Measurements from ENCODE around the gene COG1. TPM values are rescaled to one million over a fixed set of nuclear protein-coding genes. Genes with fewer than 3 reads are reported as not detected.

Gene COG1
- total and polyA plus RNA-seq, 2 of the 8 experiments (the other 6 are each of a cell fraction or from before 2014, with no cell fraction given) = 11.0 to 19.5 TPM

DNA sequence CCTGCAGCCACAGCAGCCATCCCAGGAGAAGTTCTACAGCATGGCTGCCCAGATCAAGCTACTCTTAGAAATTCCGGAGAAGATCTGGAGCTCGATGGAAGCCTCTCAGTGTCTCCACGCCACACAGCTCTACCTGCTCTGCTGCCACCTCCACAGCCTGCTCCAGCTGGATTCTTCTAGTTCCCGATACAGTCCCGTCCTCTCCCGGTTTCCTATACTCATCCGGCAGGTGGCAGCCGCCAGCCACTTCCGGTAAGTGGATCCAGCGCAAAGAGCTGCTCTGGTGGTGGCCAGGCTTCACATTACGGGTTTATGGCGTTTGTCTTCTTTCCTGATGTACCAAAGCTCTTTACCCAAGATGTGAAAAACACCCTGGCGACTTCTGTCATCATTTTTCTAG, 3.6 kb downstream of the COG1 start:
- WGBS, 2 experiments (ENCODE audit: extremely low coverage in 1 of 2, insufficient coverage in 1 of 2, insufficient read length in 1 of 2, insufficient replicate concordance in 2 of 2, low coverage in 1 of 2, low lambda C conversion rate in 2 of 2, missing lambda C conversion rate in 1 of 2) = 78% methylated on average over 13 of the region's 13 CpGs; no CpG with 5 or more reads in 1 of the 2 experiments
- POLR2A ChIA-PET (ENCODE audit: partially characterized antibody) = interaction anchor here (1.0 to 3.0 kb wide), 3 partner anchors 9 to 35 kb away, joined by 4 to 8 read pairs (median 6); a partner anchor contains a TSS
- TF ChIP-seq CTBP2 (IDR thresholded peaks at IDR 0.05; ENCODE audit: borderline replicate concordance, insufficient read depth, insufficient read length, low read length) (no peak), RAD21 (IDR thresholded peaks at IDR 0.05 in 1 of 2, conservative IDR thresholded peaks at IDR 0.05 in 1 of 2; ENCODE audit: low read depth in 2 of 2, low read length in 2 of 2) (peak; percentile 24 to 56; a peak in 3 of 4 replicates), SIRT6 (IDR thresholded peaks at IDR 0.05; ENCODE audit: low read length) (no peak)
- TF ChIP-seq, protein P1, sequence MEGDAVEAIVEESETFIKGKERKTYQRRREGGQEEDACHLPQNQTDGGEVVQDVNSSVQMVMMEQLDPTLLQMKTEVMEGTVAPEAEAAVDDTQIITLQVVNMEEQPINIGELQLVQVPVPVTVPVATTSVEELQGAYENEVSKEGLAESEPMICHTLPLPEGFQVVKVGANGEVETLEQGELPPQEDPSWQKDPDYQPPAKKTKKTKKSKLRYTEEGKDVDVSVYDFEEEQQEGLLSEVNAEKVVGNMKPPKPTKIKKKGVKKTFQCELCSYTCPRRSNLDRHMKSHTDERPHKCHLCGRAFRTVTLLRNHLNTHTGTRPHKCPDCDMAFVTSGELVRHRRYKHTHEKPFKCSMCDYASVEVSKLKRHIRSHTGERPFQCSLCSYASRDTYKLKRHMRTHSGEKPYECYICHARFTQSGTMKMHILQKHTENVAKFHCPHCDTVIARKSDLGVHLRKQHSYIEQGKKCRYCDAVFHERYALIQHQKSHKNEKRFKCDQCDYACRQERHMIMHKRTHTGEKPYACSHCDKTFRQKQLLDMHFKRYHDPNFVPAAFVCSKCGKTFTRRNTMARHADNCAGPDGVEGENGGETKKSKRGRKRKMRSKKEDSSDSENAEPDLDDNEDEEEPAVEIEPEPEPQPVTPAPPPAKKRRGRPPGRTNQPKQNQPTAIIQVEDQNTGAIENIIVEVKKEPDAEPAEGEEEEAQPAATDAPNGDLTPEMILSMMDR (IDR thresholded peaks at IDR 0.05; ENCODE audit: control extremely low read depth in 1 of 3, insufficient read depth in 1 of 3, low read depth in 1 of 3, low read length in 3 of 3) = peak; percentile 25 to 48 (median 29); a peak in 3 of 4 replicates
- H3K79me2 ChIP-seq (ENCODE audit: control insufficient read depth in 1 of 2, insufficient read depth in 2 of 2, low read length in 2 of 2) = no peaks in the 10 kb centered on the region; a peak in 1 of 4 replicates
- H3K4me3 ChIP-seq (ENCODE audit: extremely low read depth in 1 of 4, insufficient read depth in 2 of 4, low read depth in 3 of 4, low read length in 4 of 4) = no peak overlapping the region
- H2AK5ac ChIP-seq (ENCODE audit: low read depth, low read length) = no peak overlapping the region
- peaks cover 4% of the 10 kb centered on the region for H3K23me2 ChIP-seq (ENCODE audit: low read depth, low read length)
- no peak overlapping the region for H2BK20ac ChIP-seq (ENCODE audit: low read length)
- H3K27ac ChIP-seq (ENCODE audit: low read depth, low read length) = no peak overlapping the region
- H4K20me1 ChIP-seq (replicated peaks in 1 of 2; ENCODE audit: control insufficient read depth in 1 of 2, insufficient read depth in 2 of 2, low read length in 2 of 2) = peaks cover 0 to 7% of the 10 kb centered on the region in 2 experiments
- no peak overlapping the region for H2BK5ac ChIP-seq (ENCODE audit: low read depth, low read length)
- DNase-seq (ENCODE audit: low read depth in 1 of 2, low spot score in 2 of 2) (peak in 1 of 2 experiments; percentile 53), FAIRE-seq (no peak)
- no peak overlapping the region for H2BK12ac ChIP-seq (ENCODE audit: low read depth, low read length)
- H2BK15ac ChIP-seq (ENCODE audit: low read length) = no peak overlapping the region
- no peaks in the 10 kb centered on the region for H3K27me3 ChIP-seq (replicated peaks in 1 of 4; ENCODE audit: control insufficient read depth in 3 of 4, extremely low read depth in 1 of 4, insufficient read depth in 3 of 4, low read length in 3 of 4)
- H3K56ac ChIP-seq (replicated peaks; ENCODE audit: insufficient read length, low read depth, low read length) = no peak overlapping the region
- CTCF ChIA-PET (ENCODE audit: partially characterized antibody) = interaction anchor here (0.6 to 2.8 kb wide), 24 partner anchors 11 to 1083 kb away, joined by 3 to 20 read pairs (median 4); a partner anchor contains a TSS
- peaks cover 12 to 46% (median 35%) of the 10 kb centered on the region in 4 experiments for H3K36me3 ChIP-seq (ENCODE audit: control insufficient read depth in 2 of 4, insufficient read depth in 4 of 4, low read length in 3 of 4)
- H3K4ac ChIP-seq (replicated peaks; ENCODE audit: insufficient read length, low read depth, low read length) = no peak overlapping the region
- no peak overlapping the region for H4K8ac ChIP-seq (ENCODE audit: extremely low read depth, insufficient read depth, low read length)
- H4K91ac ChIP-seq (replicated peaks; ENCODE audit: insufficient read length, low read length) = no peak overlapping the region
- H3K18ac ChIP-seq (ENCODE audit: extremely low read depth, low read length) = no peak overlapping the region
- no peak overlapping the region for H3K23ac ChIP-seq (ENCODE audit: insufficient read length)
- no peaks in the 10 kb centered on the region for H3K9me3 ChIP-seq (ENCODE audit: insufficient read depth in 2 of 2, low read depth in 1 of 2, low read length in 1 of 2)
- H4K5ac ChIP-seq (ENCODE audit: insufficient read length, low read depth, low read length) = no peak overlapping the region
- no peak overlapping the region for H2BK120ac ChIP-seq (replicated peaks; ENCODE audit: low read depth, low read length)
- H3K4me2 ChIP-seq (ENCODE audit: insufficient read depth in 1 of 2, low read depth in 2 of 2, low read length in 2 of 2) = no peak overlapping the region
- peaks cover 0 to 4% (median 2%) of the 10 kb centered on the region in 4 experiments; a peak in 2 of 7 replicates for H3K4me1 ChIP-seq (replicated peaks in 1 of 4; ENCODE audit: control insufficient read depth in 3 of 4, insufficient read depth in 4 of 4, low read length in 3 of 4)
- peaks cover 2% of the 10 kb centered on the region; the same call in 1 of the 2 replicates for H3K79me1 ChIP-seq (ENCODE audit: low read depth, low read length)
- no peak overlapping the region for H2AFZ ChIP-seq (ENCODE audit: low read length)
- no peak overlapping the region for H3K14ac ChIP-seq (ENCODE audit: insufficient read length)
- no peak overlapping the region for H3K9ac ChIP-seq (replicated peaks in 1 of 4; ENCODE audit: extremely low read depth in 1 of 4, low read depth in 3 of 4, low read length in 3 of 4)
